Ishikawa (cell line): Measurements from ENCODE around the gene AP5S1.

ENCODE experiments used
- YY1 ChIP-seq: IDR thresholded peaks from 2 replicates; pipeline ENCODE4 v1.6.1; 2012; ENCODE audit warnings: low read depth
- TF ChIP-seq, protein P1 (sequence below): IDR thresholded peaks from 2 replicates; pipeline ENCODE4 v1.6.1; 2012; ENCODE audit warnings: low read depth, mild to moderate bottlenecking

DNA sequence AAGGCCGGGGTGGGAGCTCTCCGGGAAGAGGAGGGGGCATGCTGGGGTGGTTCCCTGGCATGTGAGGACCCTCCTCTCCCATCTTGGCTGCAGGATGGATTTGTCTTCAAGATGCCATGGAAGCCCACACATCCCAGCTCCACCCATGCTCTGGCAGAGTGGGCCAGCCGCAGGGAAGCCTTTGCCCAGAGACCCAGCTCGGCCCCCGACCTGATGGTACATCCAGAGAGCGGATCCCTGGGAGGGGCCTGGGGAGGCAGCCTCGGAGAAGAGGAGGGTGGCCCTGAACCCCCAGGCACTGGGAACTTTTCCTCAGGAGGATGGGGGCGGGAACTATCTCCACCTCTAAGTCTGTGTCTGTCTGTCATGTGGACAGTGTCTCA is 19.5 kb upstream of the AP5S1 start:
- TF ChIP-seq YY1, result no peak
- TF ChIP-seq, protein P1, sequence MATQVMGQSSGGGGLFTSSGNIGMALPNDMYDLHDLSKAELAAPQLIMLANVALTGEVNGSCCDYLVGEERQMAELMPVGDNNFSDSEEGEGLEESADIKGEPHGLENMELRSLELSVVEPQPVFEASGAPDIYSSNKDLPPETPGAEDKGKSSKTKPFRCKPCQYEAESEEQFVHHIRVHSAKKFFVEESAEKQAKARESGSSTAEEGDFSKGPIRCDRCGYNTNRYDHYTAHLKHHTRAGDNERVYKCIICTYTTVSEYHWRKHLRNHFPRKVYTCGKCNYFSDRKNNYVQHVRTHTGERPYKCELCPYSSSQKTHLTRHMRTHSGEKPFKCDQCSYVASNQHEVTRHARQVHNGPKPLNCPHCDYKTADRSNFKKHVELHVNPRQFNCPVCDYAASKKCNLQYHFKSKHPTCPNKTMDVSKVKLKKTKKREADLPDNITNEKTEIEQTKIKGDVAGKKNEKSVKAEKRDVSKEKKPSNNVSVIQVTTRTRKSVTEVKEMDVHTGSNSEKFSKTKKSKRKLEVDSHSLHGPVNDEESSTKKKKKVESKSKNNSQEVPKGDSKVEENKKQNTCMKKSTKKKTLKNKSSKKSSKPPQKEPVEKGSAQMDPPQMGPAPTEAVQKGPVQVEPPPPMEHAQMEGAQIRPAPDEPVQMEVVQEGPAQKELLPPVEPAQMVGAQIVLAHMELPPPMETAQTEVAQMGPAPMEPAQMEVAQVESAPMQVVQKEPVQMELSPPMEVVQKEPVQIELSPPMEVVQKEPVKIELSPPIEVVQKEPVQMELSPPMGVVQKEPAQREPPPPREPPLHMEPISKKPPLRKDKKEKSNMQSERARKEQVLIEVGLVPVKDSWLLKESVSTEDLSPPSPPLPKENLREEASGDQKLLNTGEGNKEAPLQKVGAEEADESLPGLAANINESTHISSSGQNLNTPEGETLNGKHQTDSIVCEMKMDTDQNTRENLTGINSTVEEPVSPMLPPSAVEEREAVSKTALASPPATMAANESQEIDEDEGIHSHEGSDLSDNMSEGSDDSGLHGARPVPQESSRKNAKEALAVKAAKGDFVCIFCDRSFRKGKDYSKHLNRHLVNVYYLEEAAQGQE, result no peak
